MM.1S (cell line): ENCODE measurements around the gene BCR.

Source experiments
- EZH2 ChIP-seq: fragments of 300-600 bp; sonication (generic); optimal IDR thresholded peaks from 2 replicates; pipeline ENCODE3; 2017; ENCODE audit warnings: low read depth, mild to moderate bottlenecking, antibody characterized with exemption, low read length, mixed read lengths
- EZH2phosphoT487 ChIP-seq: fragments of 300-600 bp; sonication (generic); IDR thresholded peaks from 2 replicates; pipeline ENCODE4 v1.6.1; 2018; ENCODE audit warnings: antibody characterized with exemption, low read length
- TF ChIP-seq, protein P1 (sequence below): fragments of 300-600 bp; sonication (generic); IDR thresholded peaks from 2 replicates; pipeline ENCODE4 v1.5.1; 2016; ENCODE audit warnings: antibody characterized with exemption, low read length, mixed read lengths

DNA sequence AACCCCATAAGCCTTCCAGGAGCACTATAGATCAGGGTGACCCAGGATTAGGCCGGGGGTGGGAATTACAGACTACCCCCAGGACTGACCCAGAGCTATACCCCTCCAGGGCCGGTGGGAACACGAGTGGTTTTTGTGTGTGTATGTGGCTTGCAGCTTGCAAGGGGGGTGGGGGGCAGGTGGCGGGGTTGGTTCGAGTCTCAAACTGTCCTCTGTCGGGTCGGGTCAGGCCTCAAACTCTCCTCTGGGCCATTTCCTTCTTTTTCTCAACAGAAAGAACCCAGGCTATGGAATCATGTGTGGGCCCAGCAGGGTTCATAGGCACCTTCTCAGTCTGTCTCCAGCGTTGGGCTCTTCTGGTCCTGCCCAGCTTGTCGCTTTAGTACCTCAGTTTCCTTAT, 58.4 kb downstream of the BCR start:
- no peak for TF ChIP-seq EZH2phosphoT487
- TF ChIP-seq, protein P1, sequence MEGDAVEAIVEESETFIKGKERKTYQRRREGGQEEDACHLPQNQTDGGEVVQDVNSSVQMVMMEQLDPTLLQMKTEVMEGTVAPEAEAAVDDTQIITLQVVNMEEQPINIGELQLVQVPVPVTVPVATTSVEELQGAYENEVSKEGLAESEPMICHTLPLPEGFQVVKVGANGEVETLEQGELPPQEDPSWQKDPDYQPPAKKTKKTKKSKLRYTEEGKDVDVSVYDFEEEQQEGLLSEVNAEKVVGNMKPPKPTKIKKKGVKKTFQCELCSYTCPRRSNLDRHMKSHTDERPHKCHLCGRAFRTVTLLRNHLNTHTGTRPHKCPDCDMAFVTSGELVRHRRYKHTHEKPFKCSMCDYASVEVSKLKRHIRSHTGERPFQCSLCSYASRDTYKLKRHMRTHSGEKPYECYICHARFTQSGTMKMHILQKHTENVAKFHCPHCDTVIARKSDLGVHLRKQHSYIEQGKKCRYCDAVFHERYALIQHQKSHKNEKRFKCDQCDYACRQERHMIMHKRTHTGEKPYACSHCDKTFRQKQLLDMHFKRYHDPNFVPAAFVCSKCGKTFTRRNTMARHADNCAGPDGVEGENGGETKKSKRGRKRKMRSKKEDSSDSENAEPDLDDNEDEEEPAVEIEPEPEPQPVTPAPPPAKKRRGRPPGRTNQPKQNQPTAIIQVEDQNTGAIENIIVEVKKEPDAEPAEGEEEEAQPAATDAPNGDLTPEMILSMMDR = no peak
- no peak for TF ChIP-seq EZH2
